ENCODE data around the gene ELSPBP1. TPM values are rescaled to one million over a fixed set of nuclear protein-coding genes. Genes with fewer than 3 reads are reported as not detected.

The ELSPBP1 gene
- total RNA-seq, 1 experiment from 2014 or later, result not detected

DNA sequence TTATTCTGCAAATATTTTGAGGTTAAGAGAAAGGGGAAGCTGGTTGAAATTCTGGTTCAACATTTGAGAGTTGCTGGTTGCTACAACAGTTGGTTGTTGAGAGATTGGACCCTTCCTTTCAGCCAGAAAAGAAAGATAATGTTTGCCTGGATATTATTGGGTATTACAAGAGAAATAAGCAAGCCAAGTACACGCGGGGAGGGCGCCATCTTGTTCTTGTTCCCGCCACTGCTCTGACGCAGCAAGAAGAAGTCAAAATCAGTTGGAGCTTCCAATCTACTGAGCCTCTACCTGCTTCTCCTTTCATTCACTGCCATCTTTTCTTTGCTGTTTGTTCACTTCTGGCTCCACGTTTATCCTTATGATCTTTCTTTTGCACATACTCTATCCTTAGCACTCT lies 20.9 kb upstream of the ELSPBP1 start (continued):
- TF ChIP-seq E2F5 (CRISPR knock-in tag; IDR thresholded peaks at IDR 0.05) (no peak), JUN (CRISPR knock-in tag; IDR thresholded peaks at IDR 0.05) (no peak), NR3C1 (CRISPR knock-in tag; conservative IDR thresholded peaks at IDR 0.05; ENCODE audit: low read depth) (no peak), ZNF232 (CRISPR knock-in tag; IDR thresholded peaks at IDR 0.05) (no peak), ZNF396 (CRISPR knock-in tag; IDR thresholded peaks at IDR 0.05; ENCODE audit: borderline replicate concordance) (no peak)
- TF ChIP-seq, protein P1, sequence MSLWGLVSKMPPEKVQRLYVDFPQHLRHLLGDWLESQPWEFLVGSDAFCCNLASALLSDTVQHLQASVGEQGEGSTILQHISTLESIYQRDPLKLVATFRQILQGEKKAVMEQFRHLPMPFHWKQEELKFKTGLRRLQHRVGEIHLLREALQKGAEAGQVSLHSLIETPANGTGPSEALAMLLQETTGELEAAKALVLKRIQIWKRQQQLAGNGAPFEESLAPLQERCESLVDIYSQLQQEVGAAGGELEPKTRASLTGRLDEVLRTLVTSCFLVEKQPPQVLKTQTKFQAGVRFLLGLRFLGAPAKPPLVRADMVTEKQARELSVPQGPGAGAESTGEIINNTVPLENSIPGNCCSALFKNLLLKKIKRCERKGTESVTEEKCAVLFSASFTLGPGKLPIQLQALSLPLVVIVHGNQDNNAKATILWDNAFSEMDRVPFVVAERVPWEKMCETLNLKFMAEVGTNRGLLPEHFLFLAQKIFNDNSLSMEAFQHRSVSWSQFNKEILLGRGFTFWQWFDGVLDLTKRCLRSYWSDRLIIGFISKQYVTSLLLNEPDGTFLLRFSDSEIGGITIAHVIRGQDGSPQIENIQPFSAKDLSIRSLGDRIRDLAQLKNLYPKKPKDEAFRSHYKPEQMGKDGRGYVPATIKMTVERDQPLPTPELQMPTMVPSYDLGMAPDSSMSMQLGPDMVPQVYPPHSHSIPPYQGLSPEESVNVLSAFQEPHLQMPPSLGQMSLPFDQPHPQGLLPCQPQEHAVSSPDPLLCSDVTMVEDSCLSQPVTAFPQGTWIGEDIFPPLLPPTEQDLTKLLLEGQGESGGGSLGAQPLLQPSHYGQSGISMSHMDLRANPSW (CRISPR knock-in tag; conservative IDR thresholded peaks at IDR 0.05; ENCODE audit: low read depth), result no peak
- TF ChIP-seq, protein P2, sequence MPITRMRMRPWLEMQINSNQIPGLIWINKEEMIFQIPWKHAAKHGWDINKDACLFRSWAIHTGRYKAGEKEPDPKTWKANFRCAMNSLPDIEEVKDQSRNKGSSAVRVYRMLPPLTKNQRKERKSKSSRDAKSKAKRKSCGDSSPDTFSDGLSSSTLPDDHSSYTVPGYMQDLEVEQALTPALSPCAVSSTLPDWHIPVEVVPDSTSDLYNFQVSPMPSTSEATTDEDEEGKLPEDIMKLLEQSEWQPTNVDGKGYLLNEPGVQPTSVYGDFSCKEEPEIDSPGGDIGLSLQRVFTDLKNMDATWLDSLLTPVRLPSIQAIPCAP (CRISPR knock-in tag; IDR thresholded peaks at IDR 0.05), result no peak

- H3K4me1 Mint-ChIP-seq, result peaks cover 2% of the 10 kb centered on the region; the same call in 1 of the 2 replicates
- POLR2A ChIA-PET, result no interaction called here
- no peak overlapping the region for H3K4me3 Mint-ChIP-seq
- H3K27me3 Mint-ChIP-seq (ENCODE audit: low read depth), result peaks cover 26% of the 10 kb centered on the region
- CTCF ChIA-PET, result interaction anchor here (1.3 kb wide), 1 partner anchor 122 kb away, joined by 3 read pairs; no protein-coding TSS in a partner anchor
- no peak for TF ChIP-seq ZNF219 (CRISPR knock-in tag; IDR thresholded peaks at IDR 0.05; ENCODE audit: borderline replicate concordance)
- peak; percentile 99 for TF ChIP-seq ZNF512 (CRISPR knock-in tag; IDR thresholded peaks at IDR 0.05; ENCODE audit: borderline replicate concordance)
- TF ChIP-seq MXD4 (CRISPR knock-in tag; IDR thresholded peaks at IDR 0.05; ENCODE audit: borderline replicate concordance), result no peak
- peak; percentile 48; the same call in 1 of the 2 replicates for TF ChIP-seq ZNF263 (CRISPR knock-in tag; IDR thresholded peaks at IDR 0.05; ENCODE audit: low read depth)
- no peak for TF ChIP-seq TEAD1 (CRISPR knock-in tag; IDR thresholded peaks at IDR 0.05)
- TF ChIP-seq CREM (CRISPR knock-in tag; IDR thresholded peaks at IDR 0.05), result no peak
- TF ChIP-seq, protein P3, sequence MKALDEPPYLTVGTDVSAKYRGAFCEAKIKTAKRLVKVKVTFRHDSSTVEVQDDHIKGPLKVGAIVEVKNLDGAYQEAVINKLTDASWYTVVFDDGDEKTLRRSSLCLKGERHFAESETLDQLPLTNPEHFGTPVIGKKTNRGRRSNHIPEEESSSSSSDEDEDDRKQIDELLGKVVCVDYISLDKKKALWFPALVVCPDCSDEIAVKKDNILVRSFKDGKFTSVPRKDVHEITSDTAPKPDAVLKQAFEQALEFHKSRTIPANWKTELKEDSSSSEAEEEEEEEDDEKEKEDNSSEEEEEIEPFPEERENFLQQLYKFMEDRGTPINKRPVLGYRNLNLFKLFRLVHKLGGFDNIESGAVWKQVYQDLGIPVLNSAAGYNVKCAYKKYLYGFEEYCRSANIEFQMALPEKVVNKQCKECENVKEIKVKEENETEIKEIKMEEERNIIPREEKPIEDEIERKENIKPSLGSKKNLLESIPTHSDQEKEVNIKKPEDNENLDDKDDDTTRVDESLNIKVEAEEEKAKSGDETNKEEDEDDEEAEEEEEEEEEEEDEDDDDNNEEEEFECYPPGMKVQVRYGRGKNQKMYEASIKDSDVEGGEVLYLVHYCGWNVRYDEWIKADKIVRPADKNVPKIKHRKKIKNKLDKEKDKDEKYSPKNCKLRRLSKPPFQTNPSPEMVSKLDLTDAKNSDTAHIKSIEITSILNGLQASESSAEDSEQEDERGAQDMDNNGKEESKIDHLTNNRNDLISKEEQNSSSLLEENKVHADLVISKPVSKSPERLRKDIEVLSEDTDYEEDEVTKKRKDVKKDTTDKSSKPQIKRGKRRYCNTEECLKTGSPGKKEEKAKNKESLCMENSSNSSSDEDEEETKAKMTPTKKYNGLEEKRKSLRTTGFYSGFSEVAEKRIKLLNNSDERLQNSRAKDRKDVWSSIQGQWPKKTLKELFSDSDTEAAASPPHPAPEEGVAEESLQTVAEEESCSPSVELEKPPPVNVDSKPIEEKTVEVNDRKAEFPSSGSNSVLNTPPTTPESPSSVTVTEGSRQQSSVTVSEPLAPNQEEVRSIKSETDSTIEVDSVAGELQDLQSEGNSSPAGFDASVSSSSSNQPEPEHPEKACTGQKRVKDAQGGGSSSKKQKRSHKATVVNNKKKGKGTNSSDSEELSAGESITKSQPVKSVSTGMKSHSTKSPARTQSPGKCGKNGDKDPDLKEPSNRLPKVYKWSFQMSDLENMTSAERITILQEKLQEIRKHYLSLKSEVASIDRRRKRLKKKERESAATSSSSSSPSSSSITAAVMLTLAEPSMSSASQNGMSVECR (CRISPR knock-in tag; IDR thresholded peaks at IDR 0.05; ENCODE audit: borderline replicate concordance), result no peak
- no peak for TF ChIP-seq ZNF671 (CRISPR knock-in tag; IDR thresholded peaks at IDR 0.05)
- TF ChIP-seq HMGA2 (CRISPR knock-in tag; IDR thresholded peaks at IDR 0.05), result no peak
- no peak for TF ChIP-seq ZNF138 (CRISPR knock-in tag; conservative IDR thresholded peaks at IDR 0.05)
- no peak for TF ChIP-seq HMGXB4 (CRISPR knock-in tag; IDR thresholded peaks at IDR 0.05)
- no peak overlapping the region for H3K27ac Mint-ChIP-seq
- no peak for ATAC-seq
- peaks cover 5% of the 10 kb centered on the region for H3K9me3 Mint-ChIP-seq
- no peaks in the 10 kb centered on the region for H3K36me3 Mint-ChIP-seq
- DNase-seq (ENCODE audit: low spot score), result no peak
These were observed 3.1 kb upstream of the ELSPBP1 start for GRCh38 chr19:47991191-47991808.

All from WTC11 (cell line).